C4-2B (cell line): ENCODE results near the gene MMP17.

Source experiments
- H3K27ac ChIP-seq: fragments of 450-650 bp; 2 replicates; pipeline ENCODE4 v1.5.1; 2017
- CTCF ChIP-seq: fragments of 450-650 bp; conservative IDR thresholded peaks from 2 replicates; pipeline ENCODE4 v1.5.1; 2017; ENCODE audit warnings: mild to moderate bottlenecking
- ZFX ChIP-seq: fragments of 450-650 bp; IDR thresholded peaks from 2 replicates; pipeline ENCODE4 v1.6.1; 2017

Gene MMP17

GRCh38 chr12:131832321-131833231, 4.4 kb downstream of the MMP17 start:
- no peak for TF ChIP-seq CTCF
- no peak for TF ChIP-seq ZFX
- H3K27ac ChIP-seq = no peak overlapping the region

- no peak overlapping the region for H3K27ac ChIP-seq
- TF ChIP-seq ZFX (no peak), CTCF (no peak)
Observed at GRCh38 chr12:131833288-131833895, 5.2 kb downstream of the MMP17 start.

GRCh38 chr12:131833896-131834641, 5.9 kb downstream of the MMP17 start:
- no peak overlapping the region for H3K27ac ChIP-seq
- TF ChIP-seq CTCF = peak; percentile 38
- no peak for TF ChIP-seq ZFX

- H3K27ac ChIP-seq = no peak overlapping the region
- TF ChIP-seq CTCF (no peak), ZFX (no peak)
Observed at GRCh38 chr12:131834798-131835615, 6.8 kb downstream of the MMP17 start.

GRCh38 chr12:131835616-131836171, 7.5 kb downstream of the MMP17 start:
- TF ChIP-seq CTCF (no peak), ZFX (no peak)
- no peak overlapping the region for H3K27ac ChIP-seq

GRCh38 chr12:131836193-131836592, 8.0 kb downstream of the MMP17 start:
- no peak for TF ChIP-seq ZFX
- no peak; the same call in 1 of the 2 replicates for TF ChIP-seq CTCF
- no peak overlapping the region for H3K27ac ChIP-seq
